ENCODE measurements around the gene SNAI3.

The SNAI3 gene

DNA sequence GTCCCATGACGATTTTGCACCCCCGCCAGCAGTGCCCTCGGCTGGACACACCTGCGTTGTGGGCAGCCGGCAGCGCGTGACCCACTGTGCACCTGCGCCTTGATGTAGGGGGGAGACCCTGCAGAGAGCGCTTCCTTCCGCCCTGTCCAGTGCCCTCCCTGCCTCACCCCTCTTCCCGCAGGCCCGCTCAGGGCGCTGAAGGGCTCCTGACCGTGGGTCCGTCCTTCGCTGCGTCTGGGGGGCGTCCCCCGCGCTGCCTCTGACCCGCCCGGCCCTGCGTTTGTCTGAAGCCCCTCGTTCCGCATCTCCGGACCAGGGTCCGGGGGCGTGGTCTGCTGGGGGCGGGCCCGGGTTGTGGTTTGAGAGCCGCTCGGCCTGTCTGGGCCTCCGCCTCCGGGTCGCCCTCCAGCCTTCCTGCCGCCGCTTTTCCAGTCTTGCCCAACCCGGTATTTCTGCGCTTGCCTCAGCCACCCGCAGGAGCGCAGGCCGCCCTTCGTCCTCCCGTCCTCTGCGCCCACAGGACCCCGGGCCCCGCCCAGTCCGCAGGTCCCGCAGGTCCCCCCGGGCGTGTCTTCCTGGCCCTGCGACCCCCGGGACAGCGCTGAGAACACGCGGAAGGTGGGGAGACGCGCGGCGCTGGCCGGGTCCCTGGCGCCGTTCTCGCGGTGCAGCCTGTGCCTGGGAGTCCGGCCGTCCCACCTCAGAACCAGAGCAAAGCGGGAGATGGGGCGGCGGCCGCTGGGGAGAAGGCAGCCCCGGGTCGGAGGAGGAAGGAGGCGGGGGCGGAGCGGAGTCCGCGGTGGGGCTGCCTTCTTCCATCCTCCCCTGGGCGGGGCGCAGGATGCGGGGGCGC lies 51.9 kb downstream of the SNAI3 start:
- peak overlapping the region; percentile 47 for H3K4me2 ChIP-seq (ENCODE audit: low read depth, low read length, poor library complexity, severe bottlenecking)
- H3K79me2 ChIP-seq (ENCODE audit: insufficient read depth, low read length): no peaks in the 10 kb centered on the region
- H3K27ac ChIP-seq (ENCODE audit: low read depth, low read length): peak overlapping the region; percentile 62
- no peaks in the 10 kb centered on the region for H3K36me3 ChIP-seq (ENCODE audit: low read length)
- no peaks in the 10 kb centered on the region for H3K9me2 ChIP-seq (replicated peaks; ENCODE audit: insufficient read depth, low read length)
- H3K9me3 ChIP-seq (ENCODE audit: insufficient read depth, low read length): peaks cover 14% of the 10 kb centered on the region; the same call in 1 of the 2 replicates
- peak overlapping the region; percentile 26; the same call in 1 of the 2 replicates for H3K9ac ChIP-seq (ENCODE audit: low read length)
- H4K20me1 ChIP-seq (ENCODE audit: low read depth, low read length): no peaks in the 10 kb centered on the region
- H3F3A ChIP-seq (ENCODE audit: insufficient read depth): peaks cover 25% of the 10 kb centered on the region
- H3K4me3 ChIP-seq (ENCODE audit: insufficient read depth, low read length, poor library complexity, severe bottlenecking): peak overlapping the region; percentile 29
- TF ChIP-seq EZH2phosphoT487 (conservative IDR thresholded peaks at IDR 0.05; ENCODE audit: low read length): no peak
- H3K27me3 ChIP-seq (ENCODE audit: low read length): no peaks in the 10 kb centered on the region
- no peak overlapping the region for H2AFZ ChIP-seq (ENCODE audit: low read depth, low read length, severe bottlenecking)

DNA sequence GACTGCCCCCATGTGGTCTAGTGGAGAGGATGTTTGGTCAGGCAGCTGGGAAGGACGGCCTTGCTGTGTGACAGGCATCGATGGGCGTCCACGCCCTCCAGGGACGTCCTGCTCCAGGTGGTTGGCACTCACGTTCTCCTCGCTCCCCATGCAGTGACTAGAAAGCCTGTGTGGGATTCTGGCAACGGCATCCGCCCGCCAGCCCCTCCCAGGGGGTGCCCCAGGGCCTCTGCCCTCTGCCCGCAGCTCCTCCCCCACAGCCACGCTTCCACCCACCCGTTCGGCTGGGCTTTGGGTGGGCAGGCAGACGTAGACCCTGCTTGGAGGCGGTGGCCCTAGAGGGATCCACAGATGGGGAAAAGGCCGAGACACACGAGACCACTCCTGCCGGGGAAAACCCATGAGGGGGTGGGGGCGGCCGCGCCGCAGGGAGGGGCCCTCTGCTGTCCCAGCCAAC lies 52.6 kb downstream of the SNAI3 start:
- peaks cover 25% of the 10 kb centered on the region for H3F3A ChIP-seq (ENCODE audit: insufficient read depth)
- peak overlapping the region; percentile 62 for H3K27ac ChIP-seq (ENCODE audit: low read depth, low read length)
- no peaks in the 10 kb centered on the region for H3K36me3 ChIP-seq (ENCODE audit: low read length)
- no peaks in the 10 kb centered on the region for H3K79me2 ChIP-seq (ENCODE audit: insufficient read depth, low read length)
- H3K4me2 ChIP-seq (ENCODE audit: low read depth, low read length, poor library complexity, severe bottlenecking): peak overlapping the region; percentile 47
- no peak overlapping the region for H3K4me3 ChIP-seq (ENCODE audit: insufficient read depth, low read length, poor library complexity, severe bottlenecking)
- H3K27me3 ChIP-seq (ENCODE audit: low read length): no peaks in the 10 kb centered on the region
- peaks cover 11% of the 10 kb centered on the region; the same call in 1 of the 2 replicates for H3K9me3 ChIP-seq (ENCODE audit: insufficient read depth, low read length)
- no peaks in the 10 kb centered on the region for H3K9me2 ChIP-seq (replicated peaks; ENCODE audit: insufficient read depth, low read length)
- H2AFZ ChIP-seq (ENCODE audit: low read depth, low read length, severe bottlenecking): no peak overlapping the region
- H4K20me1 ChIP-seq (ENCODE audit: low read depth, low read length): no peaks in the 10 kb centered on the region
- no peak for TF ChIP-seq EZH2phosphoT487 (conservative IDR thresholded peaks at IDR 0.05; ENCODE audit: low read length)
- TF ChIP-seq, protein P1, sequence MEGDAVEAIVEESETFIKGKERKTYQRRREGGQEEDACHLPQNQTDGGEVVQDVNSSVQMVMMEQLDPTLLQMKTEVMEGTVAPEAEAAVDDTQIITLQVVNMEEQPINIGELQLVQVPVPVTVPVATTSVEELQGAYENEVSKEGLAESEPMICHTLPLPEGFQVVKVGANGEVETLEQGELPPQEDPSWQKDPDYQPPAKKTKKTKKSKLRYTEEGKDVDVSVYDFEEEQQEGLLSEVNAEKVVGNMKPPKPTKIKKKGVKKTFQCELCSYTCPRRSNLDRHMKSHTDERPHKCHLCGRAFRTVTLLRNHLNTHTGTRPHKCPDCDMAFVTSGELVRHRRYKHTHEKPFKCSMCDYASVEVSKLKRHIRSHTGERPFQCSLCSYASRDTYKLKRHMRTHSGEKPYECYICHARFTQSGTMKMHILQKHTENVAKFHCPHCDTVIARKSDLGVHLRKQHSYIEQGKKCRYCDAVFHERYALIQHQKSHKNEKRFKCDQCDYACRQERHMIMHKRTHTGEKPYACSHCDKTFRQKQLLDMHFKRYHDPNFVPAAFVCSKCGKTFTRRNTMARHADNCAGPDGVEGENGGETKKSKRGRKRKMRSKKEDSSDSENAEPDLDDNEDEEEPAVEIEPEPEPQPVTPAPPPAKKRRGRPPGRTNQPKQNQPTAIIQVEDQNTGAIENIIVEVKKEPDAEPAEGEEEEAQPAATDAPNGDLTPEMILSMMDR (IDR thresholded peaks at IDR 0.05; ENCODE audit: insufficient read depth, low read length, poor library complexity, severe bottlenecking): no peak
- H3K9ac ChIP-seq (ENCODE audit: low read length): peak overlapping the region; percentile 24; the same call in 1 of the 2 replicates

DNA sequence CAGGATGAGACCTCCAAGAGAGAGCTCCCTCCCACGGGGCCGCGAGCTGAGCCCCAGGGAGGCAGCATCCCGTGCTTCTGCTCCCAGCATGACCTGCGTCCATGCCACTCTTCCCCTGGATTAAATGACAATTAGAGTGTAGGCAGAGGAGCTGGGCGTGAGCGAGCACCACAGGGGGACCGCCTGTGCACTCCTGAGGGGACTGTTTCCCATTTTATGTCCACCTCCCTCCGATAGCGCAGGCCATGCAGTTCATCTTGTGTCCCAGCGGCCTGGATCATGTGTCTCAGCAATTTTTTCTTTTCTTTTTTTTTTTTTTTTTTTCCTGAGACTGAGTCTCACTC lies 53.7 kb downstream of the SNAI3 start:
- Histone ChIP-seq H3K27ac (ENCODE audit: low read depth, low read length) (no peak overlapping the region), H3K9ac (ENCODE audit: low read length) (no peak overlapping the region), H3K9me3 (ENCODE audit: insufficient read depth, low read length) (no peaks in the 10 kb centered on the region), H3K9me2 (replicated peaks; ENCODE audit: insufficient read depth, low read length) (no peaks in the 10 kb centered on the region), H4K20me1 (ENCODE audit: low read depth, low read length) (no peaks in the 10 kb centered on the region), H3K4me3 (ENCODE audit: insufficient read depth, low read length, poor library complexity, severe bottlenecking) (no peak overlapping the region), H3K27me3 (ENCODE audit: low read length) (no peaks in the 10 kb centered on the region), H2AFZ (ENCODE audit: low read depth, low read length, severe bottlenecking) (no peak overlapping the region), H3F3A (ENCODE audit: insufficient read depth) (peaks cover 14% of the 10 kb centered on the region), H3K36me3 (ENCODE audit: low read length) (no peaks in the 10 kb centered on the region), H3K79me2 (ENCODE audit: insufficient read depth, low read length) (no peaks in the 10 kb centered on the region), H3K4me2 (ENCODE audit: low read depth, low read length, poor library complexity, severe bottlenecking) (no peak overlapping the region)
- TF ChIP-seq, protein P1 (IDR thresholded peaks at IDR 0.05; ENCODE audit: insufficient read depth, low read length, poor library complexity, severe bottlenecking): no peak
- TF ChIP-seq EZH2phosphoT487 (conservative IDR thresholded peaks at IDR 0.05; ENCODE audit: low read length): no peak

Measured in SU-DHL-6 (cell line).